Measurements from ENCODE around the gene TMEM127.
"Not testable (repeated sequence)": the region's sequence is repeated elsewhere in the genome, so short reads cannot be mapped to it uniquely, and the experiment has no call there.

TMEM127 gene

GRCh38 chr2:96264656-96265348 lies 995 bp downstream of the TMEM127 start:
- DNase-seq (ENCODE audit: low read depth in 2 of 2, low spot score in 1 of 2) = no peak

- DNase-seq (ENCODE audit: low read depth in 2 of 2, low spot score in 1 of 2) = no peak
These were observed 1.7 kb downstream of the TMEM127 start for GRCh38 chr2:96264086-96264485.

- no peak for DNase-seq (ENCODE audit: low read depth in 2 of 2, low spot score in 1 of 2)
These were observed 3.5 kb downstream of the TMEM127 start for GRCh38 chr2:96262306-96262705.

DNA sequence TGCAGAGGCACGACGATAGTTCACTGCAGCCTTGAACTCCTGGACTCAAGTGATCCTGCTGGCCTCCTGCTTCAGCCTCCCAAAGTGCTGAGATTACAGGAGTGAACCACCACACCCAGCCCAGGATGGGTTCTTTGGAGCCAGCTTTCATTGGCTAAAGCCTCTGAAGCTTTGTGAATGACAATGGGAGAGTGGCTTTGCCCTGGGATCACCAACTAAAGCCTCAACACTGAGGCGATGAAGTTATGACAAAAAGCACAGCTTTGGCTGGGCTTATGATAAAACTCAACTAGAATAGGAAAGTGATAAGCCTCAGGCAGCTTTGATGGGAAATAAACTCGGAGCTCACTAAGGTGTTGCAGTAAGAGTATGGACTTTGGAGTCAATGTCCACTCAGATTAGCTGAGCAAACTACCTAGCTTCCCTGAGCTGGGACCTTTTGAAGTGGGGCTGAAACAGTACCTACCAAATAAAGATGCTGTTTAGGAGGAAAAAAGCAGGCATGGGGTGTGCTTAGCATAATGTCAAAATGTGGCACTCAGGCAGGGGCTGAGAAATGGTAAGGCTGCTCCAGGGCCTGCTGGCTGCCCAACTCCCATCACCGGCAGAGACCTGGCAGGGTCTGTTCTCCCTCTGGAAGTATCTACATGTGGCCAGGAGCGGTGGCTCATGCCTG lies 4.3 kb downstream of the TMEM127 start:
- DNase-seq (ENCODE audit: low read depth in 2 of 2, low spot score in 1 of 2) = no peak

- no peak for DNase-seq (ENCODE audit: low read depth in 2 of 2, low spot score in 1 of 2)
These were observed 5.2 kb downstream of the TMEM127 start for GRCh38 chr2:96260387-96261260.

GRCh38 chr2:96259497-96259921 lies 6.3 kb downstream of the TMEM127 start:
- no peak for DNase-seq (ENCODE audit: low read depth in 2 of 2, low spot score in 1 of 2)

- no peak for DNase-seq (ENCODE audit: low read depth in 2 of 2, low spot score in 1 of 2)
These were observed 7.4 kb downstream of the TMEM127 start for GRCh38 chr2:96258166-96259022.

DNA sequence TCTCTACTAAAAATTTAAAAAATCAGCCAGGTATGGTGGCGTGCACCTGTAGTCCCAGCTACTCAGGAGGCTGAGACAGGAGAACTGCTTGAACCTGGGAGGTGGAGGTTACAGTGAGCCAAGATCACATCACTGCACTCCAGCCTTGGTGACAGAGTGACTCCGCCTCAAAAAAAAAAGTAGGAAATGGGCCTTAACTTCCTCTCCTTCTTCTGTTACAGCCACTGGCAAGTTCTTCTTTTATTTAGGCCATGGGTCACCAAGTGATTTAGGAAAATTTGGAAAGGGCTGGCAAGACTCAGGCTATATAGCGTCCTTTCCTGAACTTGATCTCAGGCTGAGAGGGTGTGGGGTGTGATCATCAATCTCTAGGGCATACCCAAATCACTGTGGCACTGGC lies 8.1 kb downstream of the TMEM127 start:
- not testable (repeated sequence) for DNase-seq (ENCODE audit: low read depth in 2 of 2, low spot score in 1 of 2)

GRCh38 chr2:96256611-96257113 lies 9.1 kb downstream of the TMEM127 start:
- no peak for DNase-seq (ENCODE audit: low read depth in 2 of 2, low spot score in 1 of 2)

GRCh38 chr2:96254571-96254970 lies 11.2 kb downstream of the TMEM127 start:
- no peak for DNase-seq (ENCODE audit: low read depth in 2 of 2, low spot score in 1 of 2)

DNA sequence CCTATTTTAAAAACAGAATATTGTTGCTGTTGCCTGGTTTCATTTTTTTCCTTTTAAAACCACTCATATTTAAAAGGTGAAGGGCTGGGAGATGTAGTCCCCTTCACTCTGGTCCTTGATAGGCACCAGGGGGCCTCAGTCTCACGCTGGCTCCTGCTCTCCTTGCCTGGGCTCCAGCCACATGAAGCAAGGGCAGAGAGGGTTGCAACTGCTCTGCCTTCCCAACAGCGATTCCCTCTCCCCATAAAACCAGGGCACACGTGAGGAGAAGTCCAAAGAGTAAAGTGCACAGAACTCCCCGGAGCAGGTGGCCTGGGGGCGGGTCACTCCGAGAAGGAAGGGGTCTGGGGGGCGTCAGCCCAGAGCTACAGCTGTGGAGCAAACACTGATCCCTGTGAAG lies 12.8 kb downstream of the TMEM127 start:
- no peak for DNase-seq (ENCODE audit: low read depth in 2 of 2, low spot score in 1 of 2)

DNA sequence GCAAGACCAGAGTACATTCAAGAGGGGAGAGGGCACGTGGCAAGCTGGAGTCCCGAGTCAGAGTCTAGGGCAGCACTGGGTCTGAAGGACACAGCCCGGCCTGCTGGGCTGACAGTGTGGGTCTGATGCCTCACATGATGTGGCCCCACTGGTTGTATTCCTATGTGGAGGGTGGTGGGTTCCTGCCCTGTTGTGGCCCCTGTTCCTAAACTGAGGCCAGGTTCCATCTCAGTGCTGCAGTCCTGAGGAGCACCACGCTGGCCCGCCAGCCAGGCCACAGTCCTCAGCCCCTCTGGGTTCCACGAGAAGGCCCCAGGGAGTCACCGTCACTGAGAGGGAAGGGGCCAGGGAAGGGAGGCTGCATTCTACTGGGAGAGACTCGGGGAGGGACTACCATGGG lies 13.3 kb downstream of the TMEM127 start:
- DNase-seq (ENCODE audit: low read depth in 2 of 2, low spot score in 1 of 2) = no peak

DNA sequence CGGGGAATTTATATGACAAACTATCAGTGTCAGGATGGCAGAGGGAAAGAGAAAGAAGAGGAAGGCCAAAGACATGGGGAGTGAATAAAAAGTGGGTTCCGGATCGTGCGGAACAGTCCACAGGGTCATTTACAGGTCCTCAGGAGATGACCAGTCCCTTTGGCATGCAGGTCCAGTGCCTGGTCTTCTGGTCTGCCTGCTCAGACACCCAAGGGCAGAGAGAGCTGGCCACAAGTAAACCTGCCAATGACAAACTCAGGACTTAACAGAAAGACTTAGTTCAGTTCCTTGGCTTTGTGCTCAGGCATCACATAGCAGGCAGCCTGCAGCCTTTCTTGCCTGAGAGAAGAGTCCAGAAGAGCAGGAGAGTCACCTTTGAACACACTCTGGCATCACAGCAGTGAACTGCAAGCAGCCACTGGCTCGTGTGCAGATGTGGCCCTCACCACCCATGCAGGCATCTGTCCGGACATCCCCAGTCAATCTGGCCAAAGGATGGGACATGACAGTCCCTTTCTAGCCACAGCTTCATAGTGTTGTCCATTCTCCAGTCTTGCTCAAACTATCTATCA lies 14.0 kb downstream of the TMEM127 start:
- DNase-seq (ENCODE audit: low read depth in 2 of 2, low spot score in 1 of 2) = no peak

GRCh38 chr2:96250188-96250587 lies 15.6 kb downstream of the TMEM127 start:
- DNase-seq (ENCODE audit: low read depth in 2 of 2, low spot score in 1 of 2) = no peak

DNA sequence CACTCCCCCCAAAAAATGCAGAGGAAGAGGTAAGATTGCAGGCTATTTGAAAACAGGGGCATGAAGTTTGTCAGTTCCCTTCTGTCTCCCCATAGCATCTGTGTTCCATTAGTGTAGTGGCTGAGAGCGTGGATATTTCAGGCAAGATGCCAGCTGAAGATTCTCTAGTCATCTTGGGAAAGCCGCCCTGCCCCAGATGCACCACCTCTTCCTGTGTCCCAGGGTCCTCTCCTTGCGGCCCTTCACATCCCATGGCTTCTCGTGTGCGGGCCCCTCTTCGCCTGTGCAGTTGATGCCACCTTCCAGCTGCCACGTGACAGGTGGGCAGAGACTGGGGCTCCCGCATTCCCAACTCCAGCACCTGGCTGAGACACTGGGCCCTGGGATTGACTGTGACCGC lies 16.1 kb downstream of the TMEM127 start:
- no peak for DNase-seq (ENCODE audit: low read depth in 2 of 2, low spot score in 1 of 2)

- DNase-seq (ENCODE audit: low read depth in 2 of 2, low spot score in 1 of 2) = no peak
These were observed 17.2 kb downstream of the TMEM127 start for GRCh38 chr2:96248624-96249023.

- DNase-seq (ENCODE audit: low read depth in 2 of 2, low spot score in 1 of 2) = no peak
These were observed 17.9 kb downstream of the TMEM127 start for GRCh38 chr2:96247896-96248295.

GRCh38 chr2:96247009-96247408 lies 18.8 kb downstream of the TMEM127 start:
- no peak for DNase-seq (ENCODE audit: low read depth in 2 of 2, low spot score in 1 of 2)

DNA sequence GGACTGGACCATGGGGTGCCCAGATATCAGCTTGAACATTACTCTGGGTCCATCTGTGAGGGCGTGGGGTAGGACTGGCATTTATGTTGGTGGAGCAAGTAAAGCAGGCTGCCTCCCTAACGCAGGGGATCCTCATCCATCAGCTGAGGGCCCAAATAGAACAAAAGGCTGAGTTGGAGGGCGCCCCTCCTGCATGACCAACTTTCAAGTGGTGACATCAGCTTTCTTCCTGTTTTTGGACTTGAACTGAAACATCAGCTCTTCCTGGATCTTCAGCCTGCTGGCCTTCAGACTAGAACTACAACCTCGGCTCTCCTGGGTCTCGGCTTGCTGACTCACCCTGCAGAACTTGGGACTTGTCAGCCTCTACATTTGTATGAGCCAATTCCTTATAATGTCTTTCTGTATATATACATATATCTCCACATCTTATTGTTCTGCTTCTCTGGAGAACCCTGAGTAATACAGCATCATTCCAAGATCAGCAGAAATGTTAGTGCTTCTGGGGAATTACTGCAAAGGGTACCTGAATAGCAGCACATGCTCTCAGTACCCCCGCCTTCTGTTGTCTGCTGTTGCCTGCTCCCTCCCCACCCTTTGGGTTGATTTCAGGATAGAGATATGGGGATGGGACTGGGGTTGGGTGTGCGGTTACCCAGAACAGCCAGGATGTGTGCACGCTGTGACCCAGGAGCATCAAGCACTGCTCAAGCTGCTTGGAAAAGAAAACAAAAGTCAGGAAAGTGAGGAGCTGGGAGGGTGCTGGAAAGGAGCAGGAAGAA lies 20.0 kb downstream of the TMEM127 start:
- no peak for DNase-seq (ENCODE audit: low read depth in 2 of 2, low spot score in 1 of 2)

DNA sequence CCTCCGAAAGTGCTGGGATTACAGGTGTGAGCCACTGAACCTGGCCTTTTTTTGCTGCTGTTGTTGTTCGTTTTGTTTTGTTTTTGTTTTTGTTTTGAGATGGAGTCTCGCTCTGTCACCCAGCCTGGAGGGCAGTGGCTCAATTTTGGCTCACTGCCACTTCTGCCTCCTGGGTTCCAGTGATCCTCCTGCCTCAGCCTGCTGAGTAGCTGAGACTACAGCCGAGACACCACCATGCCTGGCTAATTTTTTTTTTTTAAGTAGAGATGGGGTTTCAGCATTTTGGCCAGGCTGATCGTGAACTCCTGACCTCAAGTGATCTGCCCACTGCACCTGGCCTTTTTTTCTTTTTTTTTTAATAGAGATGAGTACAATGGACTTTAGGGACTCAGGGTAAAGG lies 22.0 kb downstream of the TMEM127 start:
- DNase-seq (ENCODE audit: low read depth in 2 of 2, low spot score in 1 of 2) = no peak

Data from stimulated activated CD8-positive, alpha-beta memory T cell treated with anti-CD3 and anti-CD28 coated beads, Interleukin-4, amount 100 ng/mL, for 4 hours (primary cell).